PC-3 (cell line): ENCODE data around the gene KIF25. TPM values are rescaled to one million over a fixed set of nuclear protein-coding genes. Genes with fewer than 3 reads are reported as not detected.

Source experiments
- ATAC-seq: fragments of 200-7000 bp; cut with Tn5 transposase; 2 replicates; pipeline ENCODE4 v1.9.1; 2020; ENCODE audit warnings: mild to moderate bottlenecking, moderate library complexity
- BruUV-seq: library from RNA; stranded (reverse); fragments of 400-500 nt; replicated peaks from 2 replicates; lab custom pipeline; 2021; lab: Mats Ljungman, UMichigan
- CTCF ChIA-PET: fragments of 300-600 bp; sonication (Branson Sonifier 250); formaldehyde crosslinking; loops from one replicate; lab custom pipeline; 2022; ENCODE audit warnings: antibody characterized with exemption; lab: Charles Lee
- POLR2A ChIA-PET: fragments of 300-600 bp; sonication (Branson Sonifier 250); formaldehyde crosslinking; loops from one replicate; lab custom pipeline; 2022; ENCODE audit warnings: antibody characterized with exemption; ENCODE audit not compliant: unreplicated experiment; lab: Charles Lee
- DNase-seq: peaks from one replicate; pipeline ENCODE4 v3.0.0-alpha.2; 2015
- H2AFZ ChIP-seq: fragments of 300-600 bp; sonication (generic); 2 replicates; pipeline ENCODE4 v1.6.0; 2016; ENCODE audit warnings: antibody characterized with exemption, low read length
- H3F3A ChIP-seq: fragments of 300-600 bp; sonication (generic); one replicate; pipeline ENCODE4 v1.6.0; 2017; ENCODE audit warnings: antibody characterized with exemption, low read length, control low read depth, mild to moderate bottlenecking; ENCODE audit not compliant: unreplicated experiment
- H3K27ac ChIP-seq: fragments of 300-600 bp; sonication (generic); 2 replicates; pipeline ENCODE4 v1.5.1; 2016; ENCODE audit warnings: mild to moderate bottlenecking, low read length
- H3K27me3 ChIP-seq: fragments of 300-600 bp; sonication (generic); 2 replicates; pipeline ENCODE4 v1.6.1; 2016; ENCODE audit warnings: low read length, mixed read lengths
- H3K36me3 ChIP-seq: fragments of 300-600 bp; sonication (generic); 2 replicates; pipeline ENCODE4 v1.6.1; 2016; ENCODE audit warnings: low read depth, mixed run types, low read length, mixed read lengths
- H3K4me1 ChIP-seq: fragments of 300-600 bp; sonication (generic); 2 replicates; pipeline ENCODE4 v1.5.1; 2016; ENCODE audit warnings: low read length; ENCODE audit not compliant: insufficient read depth
- H3K4me2 ChIP-seq: fragments of 300-600 bp; sonication (generic); 2 replicates; pipeline ENCODE4 v1.6.0; 2016; ENCODE audit warnings: low read length
- H3K4me3 ChIP-seq: fragments of 300-600 bp; sonication (generic); 2 replicates; pipeline ENCODE4 v1.5.1; 2016; ENCODE audit warnings: mild to moderate bottlenecking, low read length, mixed read lengths
- H3K79me2 ChIP-seq: fragments of 300-600 bp; sonication (generic); 2 replicates; pipeline ENCODE4 v1.6.1; 2017; ENCODE audit warnings: low read length, mixed read lengths
- H3K9ac ChIP-seq: fragments of 300-600 bp; sonication (generic); 2 replicates; pipeline ENCODE4 v1.6.0; 2016; ENCODE audit warnings: mild to moderate bottlenecking, low read length
- H3K9me2 ChIP-seq: fragments of 300-600 bp; sonication (generic); replicated peaks from 2 replicates; pipeline ENCODE4 v1.6.1; 2016; ENCODE audit warnings: mixed run types, low read length, mixed read lengths
- H3K9me3 ChIP-seq: fragments of 300-600 bp; sonication (generic); 2 replicates; pipeline ENCODE4 v1.6.1; 2016; ENCODE audit warnings: low read length, mixed read lengths
- H4K20me1 ChIP-seq: fragments of 300-600 bp; sonication (generic); 2 replicates; pipeline ENCODE4 v1.6.1; 2016; ENCODE audit warnings: low read length, mixed read lengths
- CTCF ChIP-seq: fragments of 300-600 bp; sonication (generic); conservative IDR thresholded peaks from 2 replicates; pipeline ENCODE4 v1.5.1; 2017; ENCODE audit warnings: antibody characterized with exemption, low read depth, mild to moderate bottlenecking, low read length
- EZH2 ChIP-seq: fragments of 300-600 bp; sonication (generic); IDR thresholded peaks from one replicate; pipeline ENCODE4 v1.6.1; 2017; ENCODE audit warnings: antibody characterized with exemption, mild to moderate bottlenecking, low read length; ENCODE audit not compliant: unreplicated experiment
- EZH2phosphoT487 ChIP-seq: fragments of 300-600 bp; sonication (generic); IDR thresholded peaks from 2 replicates; pipeline ENCODE4 v1.6.1; 2018; ENCODE audit warnings: mild to moderate bottlenecking, antibody characterized with exemption, low read length, borderline replicate concordance
- intact Hi-C: fragments of 100-400 bp; cut with micrococcal nuclease; formaldehyde crosslinking; loops from 2 replicates; pipeline ENCODE4 v1.9.0; 2023
- total RNA-seq: library from RNA; depleted of rRNA; stranded (reverse); fragments of >200 nt; gene quantifications from 2 replicates; pipeline ENCODE4 v1.2.3, GENCODE V29; 2014

Gene KIF25
- total RNA-seq, 1 experiment from 2014 or later, result not detected

- 0 out of 2 replicates have a peak, but pooled peaks cover 7% of the 10 kb centered on the region for H3K9me3 ChIP-seq
Measured at GRCh38 chr6:168039849-168040248, 42.4 kb downstream of the KIF25 start.

GRCh38 chr6:168040856-168041496 lies 43.5 kb downstream of the KIF25 start:
- ChIA-PET POLR2A (no interaction called here), CTCF (no interaction called here)
- Histone ChIP-seq H3K79me2 (no peaks in the 10 kb centered on the region), H3K36me3 (no peaks in the 10 kb centered on the region), H3K4me3 (no peak overlapping the region), H3F3A (no peaks in the 10 kb centered on the region), H3K27ac (no peak overlapping the region), H4K20me1 (no peaks in the 10 kb centered on the region), H3K27me3 (no peaks in the 10 kb centered on the region), H3K9me2 (no peaks in the 10 kb centered on the region), H3K4me2 (no peak overlapping the region), H3K9ac (no peak overlapping the region), H3K4me1 (peaks cover 7% of the 10 kb centered on the region; the same call in 1 of the 2 replicates), H3K9me3 (0 out of 2 replicates have a peak, but pooled peaks cover 7% of the 10 kb centered on the region), H2AFZ (no peak overlapping the region)
- intact Hi-C loops, result no loop called here
- TF ChIP-seq EZH2phosphoT487, result no peak
- TF ChIP-seq EZH2, result no peak
- TF ChIP-seq CTCF, result no peak
- no peak for DNase-seq
- no TSS peak for BruUV-seq
- no peak for ATAC-seq

More at GRCh38 chr6:168039849-168040248, 42.4 kb downstream of the KIF25 start:
- ChIA-PET POLR2A (no interaction called here), CTCF (no interaction called here)
- no peak for TF ChIP-seq EZH2phosphoT487
- TF ChIP-seq CTCF, result no peak
- no peak for TF ChIP-seq EZH2
- H3K9ac ChIP-seq, result no peak overlapping the region
- no peak overlapping the region for H3K27ac ChIP-seq
- no peaks in the 10 kb centered on the region for H3K36me3 ChIP-seq
- ATAC-seq (no peak), DNase-seq (no peak)
- H3K79me2 ChIP-seq, result no peaks in the 10 kb centered on the region
- no TSS peak for BruUV-seq
- intact Hi-C loops, result loop anchor here (5.0 kb wide), 1 partner anchor 88 kb away; no protein-coding TSS in a partner anchor
- no peak overlapping the region for H3K4me3 ChIP-seq
- no peaks in the 10 kb centered on the region for H3K9me2 ChIP-seq
- H4K20me1 ChIP-seq, result no peaks in the 10 kb centered on the region
- peaks cover 7% of the 10 kb centered on the region; the same call in 1 of the 2 replicates for H3K4me1 ChIP-seq
- no peak overlapping the region for H3K4me2 ChIP-seq
- H3F3A ChIP-seq, result no peaks in the 10 kb centered on the region
- no peak overlapping the region for H2AFZ ChIP-seq
- no peaks in the 10 kb centered on the region for H3K27me3 ChIP-seq

GRCh38 chr6:168041928-168042327 lies 44.5 kb downstream of the KIF25 start:
- H3F3A ChIP-seq, result no peaks in the 10 kb centered on the region
- no peak overlapping the region for H3K27ac ChIP-seq
- CTCF ChIA-PET, result no interaction called here
- no peak overlapping the region for H2AFZ ChIP-seq
- BruUV-seq, result no TSS peak
- H3K9me3 ChIP-seq, result 0 out of 2 replicates have a peak, but pooled peaks cover 7% of the 10 kb centered on the region
- no peaks in the 10 kb centered on the region for H3K27me3 ChIP-seq
- DNase-seq (no peak), ATAC-seq (no peak)
- H3K4me1 ChIP-seq, result no peaks in the 10 kb centered on the region
- H3K9ac ChIP-seq, result no peak overlapping the region
- H3K9me2 ChIP-seq, result no peaks in the 10 kb centered on the region
- no peak overlapping the region for H3K4me3 ChIP-seq
- H4K20me1 ChIP-seq, result no peaks in the 10 kb centered on the region
- TF ChIP-seq EZH2phosphoT487 (no peak), CTCF (no peak), EZH2 (no peak)
- intact Hi-C loops, result no loop called here
- POLR2A ChIA-PET, result no interaction called here
- no peak overlapping the region for H3K4me2 ChIP-seq
- no peaks in the 10 kb centered on the region for H3K36me3 ChIP-seq
- no peaks in the 10 kb centered on the region for H3K79me2 ChIP-seq
